Mesodermal cell (in vitro differentiated cells): Measurements from ENCODE around the gene ENO3.
A peak's percentile ranks its signal among the peaks of the same experiment; 100 is the strongest.

Experiments used
- H3K27ac ChIP-seq: 2 replicates; pipeline ENCODE4 v1.7.0; 2013; ENCODE audit warnings: mild to moderate bottlenecking, low read depth, low read length, moderate library complexity; ENCODE audit not compliant: severe bottlenecking
- H3K36me3 ChIP-seq: 2 replicates; pipeline ENCODE4 v1.7.1; 2013; ENCODE audit warnings: mild to moderate bottlenecking, low read length, moderate library complexity; ENCODE audit not compliant: control insufficient read depth, insufficient read depth
- H3K4me1 ChIP-seq: one replicate; pipeline ENCODE4 v1.7.1; 2013; ENCODE audit warnings: mild to moderate bottlenecking, low read length; ENCODE audit not compliant: insufficient read depth, control insufficient read depth, poor library complexity, severe bottlenecking
- H3K4me3 ChIP-seq: 2 replicates; pipeline ENCODE4 v1.7.0; 2013; ENCODE audit warnings: low read length, control low read depth, mild to moderate bottlenecking; ENCODE audit not compliant: insufficient read depth, poor library complexity, severe bottlenecking; ENCODE audit errors: extremely low read depth
- H3K9me3 ChIP-seq: 2 replicates; pipeline ENCODE4 v1.7.1; 2013; ENCODE audit warnings: mild to moderate bottlenecking, low read length, moderate library complexity; ENCODE audit not compliant: control insufficient read depth
- WGBS, 2 experiments: methylation state at CpG; one replicate each; pipeline ENCODE4 v1.1.5; 2013; ENCODE audit warnings: missing lambda C conversion rate in 2 of 2; ENCODE audit not compliant: insufficient coverage in 2 of 2; 5-methylcytosine and 5-hydroxymethylcytosine counted together

The ENO3 gene

DNA sequence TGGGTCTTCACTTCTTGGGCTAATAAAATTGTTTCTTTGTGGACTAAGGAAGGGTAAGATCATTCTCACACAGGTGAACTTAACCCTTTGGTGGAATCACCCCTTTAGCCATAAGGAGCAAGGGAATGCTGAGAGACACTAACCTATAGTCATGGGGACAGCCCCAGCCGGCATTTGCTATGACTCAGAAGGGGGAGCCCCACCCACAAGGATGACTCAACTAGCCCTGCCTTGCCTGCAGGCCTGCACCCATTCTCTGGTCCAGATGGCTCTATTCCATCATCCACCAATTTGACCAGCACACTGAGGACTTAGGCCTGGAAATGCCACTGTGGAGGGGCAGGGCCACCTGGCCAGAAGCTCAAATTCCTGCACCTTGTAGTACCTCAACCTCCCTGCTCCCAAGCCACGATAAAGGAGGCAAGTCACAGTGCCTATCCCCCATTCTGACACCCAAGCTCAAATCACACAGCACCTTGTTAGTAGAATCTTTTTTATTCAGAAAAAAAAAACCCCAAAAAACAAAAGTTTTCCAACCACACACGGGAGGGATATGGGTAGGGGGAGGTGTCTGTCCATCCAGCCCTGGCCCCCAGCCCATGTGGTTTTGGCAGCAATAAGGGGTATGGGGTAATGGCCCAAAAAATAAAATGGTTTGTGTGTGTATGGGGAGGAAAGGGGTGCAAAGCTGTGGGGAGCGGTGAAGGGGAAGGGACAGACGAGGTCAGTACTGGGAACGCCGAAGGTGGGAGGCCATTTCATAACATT is 5.6 kb upstream of the ENO3 start:
- Histone ChIP-seq H3K9me3 (no peaks in the 10 kb centered on the region), H3K4me1 (peaks cover 43% of the 10 kb centered on the region), H3K27ac (peak overlapping the region; percentile 84), H3K4me3 (peak overlapping the region; percentile 98), H3K36me3 (peaks cover 63% of the 10 kb centered on the region)
- 59 to 73% methylated on average over 4 to 6 of the region's 7 CpGs for WGBS, 2 experiments

DNA sequence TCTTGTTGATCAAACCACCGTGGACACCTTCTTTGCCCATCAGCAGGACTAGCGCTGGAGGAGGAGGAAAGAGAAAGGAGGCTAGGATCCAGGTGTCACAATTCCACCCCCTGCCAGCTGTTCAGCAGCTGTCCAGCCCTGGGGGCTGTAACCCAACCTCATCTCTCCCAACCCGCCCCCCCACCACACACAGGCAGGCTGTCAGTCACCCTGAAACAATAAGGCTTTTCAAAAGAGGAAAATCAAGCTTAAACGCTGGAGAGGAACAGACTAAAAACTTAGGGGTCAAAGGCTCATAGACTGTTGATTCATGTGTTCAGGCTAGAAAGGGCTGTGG is 5.0 kb upstream of the ENO3 start:
- 38 to 62% methylated on average over 1 to 3 of the region's 4 CpGs for WGBS, 2 experiments
- H3K4me1 ChIP-seq = peaks cover 49% of the 10 kb centered on the region
- H3K27ac ChIP-seq = peak overlapping the region; percentile 11
- H3K4me3 ChIP-seq = peak overlapping the region; percentile 98
- H3K36me3 ChIP-seq = peaks cover 63% of the 10 kb centered on the region
- no peaks in the 10 kb centered on the region for H3K9me3 ChIP-seq

DNA sequence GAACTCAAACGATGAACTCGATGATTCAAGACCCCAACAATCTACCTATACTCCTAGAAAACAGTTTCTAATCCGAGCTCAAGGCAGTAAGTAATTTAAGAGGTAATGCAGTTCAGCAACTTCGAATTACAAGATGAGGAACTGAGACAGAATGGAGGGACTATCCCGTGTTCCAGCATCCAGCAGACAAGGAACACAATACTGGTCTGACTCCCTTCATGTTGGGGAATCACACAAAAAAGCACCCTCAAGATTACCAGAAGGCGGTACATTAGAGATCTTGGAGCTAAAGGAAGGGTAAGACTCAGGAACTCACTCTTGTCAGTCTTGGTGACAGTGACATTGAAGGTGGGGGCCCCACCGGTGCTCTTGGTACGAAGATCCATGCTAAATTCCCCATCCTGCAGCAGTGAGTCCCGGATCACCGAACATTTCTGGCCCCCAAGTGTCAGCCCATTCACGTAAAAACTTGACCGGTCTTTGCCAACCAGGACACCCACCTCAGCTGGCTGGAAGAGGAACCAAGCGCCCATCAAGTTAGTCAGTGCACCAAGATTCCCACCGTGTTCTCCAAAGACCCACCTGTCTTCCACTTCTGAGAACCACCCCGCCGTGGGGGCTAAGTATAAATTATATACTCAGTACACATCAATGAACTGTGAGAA is 4.5 kb upstream of the ENO3 start:
- Histone ChIP-seq H3K27ac (peak overlapping the region; percentile 32), H3K4me1 (peaks cover 50% of the 10 kb centered on the region)

DNA sequence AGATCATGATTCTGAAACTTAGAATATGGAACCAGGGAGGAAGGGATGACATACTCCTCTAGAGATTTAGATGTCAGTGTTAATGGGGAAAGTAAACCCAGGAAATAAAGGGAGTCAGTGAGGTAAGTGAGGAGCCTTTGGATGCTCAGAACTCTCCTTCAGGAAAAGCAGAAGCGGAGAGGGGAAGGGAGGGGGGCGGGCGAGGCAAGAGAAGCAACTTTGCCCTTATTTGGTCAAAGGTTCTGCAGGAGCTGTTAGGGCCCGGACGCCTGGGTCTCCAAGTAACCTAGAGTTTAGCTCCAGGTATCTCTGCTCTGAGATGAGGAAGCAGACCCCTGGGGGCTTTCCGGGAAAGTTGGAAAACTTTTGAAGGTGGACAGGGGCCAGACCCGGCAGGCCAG is 3.9 kb upstream of the ENO3 start:
- Histone ChIP-seq H3K36me3 (peaks cover 59% of the 10 kb centered on the region), H3K4me1 (peaks cover 50% of the 10 kb centered on the region), H3K27ac (peak overlapping the region; percentile 57), H3K4me3 (peak overlapping the region; percentile 98), H3K9me3 (no peaks in the 10 kb centered on the region)
- WGBS, 2 experiments = 0 to 5% methylated on average over 2 to 5 of the region's 7 CpGs

More for the DNA sequence above, 4.5 kb upstream of the ENO3 start:
- H3K36me3 ChIP-seq = peaks cover 63% of the 10 kb centered on the region
- H3K4me3 ChIP-seq = peak overlapping the region; percentile 98
- no peaks in the 10 kb centered on the region for H3K9me3 ChIP-seq
- WGBS, 2 experiments = 53 to 56% methylated on average over 7 to 10 of the region's 16 CpGs

DNA sequence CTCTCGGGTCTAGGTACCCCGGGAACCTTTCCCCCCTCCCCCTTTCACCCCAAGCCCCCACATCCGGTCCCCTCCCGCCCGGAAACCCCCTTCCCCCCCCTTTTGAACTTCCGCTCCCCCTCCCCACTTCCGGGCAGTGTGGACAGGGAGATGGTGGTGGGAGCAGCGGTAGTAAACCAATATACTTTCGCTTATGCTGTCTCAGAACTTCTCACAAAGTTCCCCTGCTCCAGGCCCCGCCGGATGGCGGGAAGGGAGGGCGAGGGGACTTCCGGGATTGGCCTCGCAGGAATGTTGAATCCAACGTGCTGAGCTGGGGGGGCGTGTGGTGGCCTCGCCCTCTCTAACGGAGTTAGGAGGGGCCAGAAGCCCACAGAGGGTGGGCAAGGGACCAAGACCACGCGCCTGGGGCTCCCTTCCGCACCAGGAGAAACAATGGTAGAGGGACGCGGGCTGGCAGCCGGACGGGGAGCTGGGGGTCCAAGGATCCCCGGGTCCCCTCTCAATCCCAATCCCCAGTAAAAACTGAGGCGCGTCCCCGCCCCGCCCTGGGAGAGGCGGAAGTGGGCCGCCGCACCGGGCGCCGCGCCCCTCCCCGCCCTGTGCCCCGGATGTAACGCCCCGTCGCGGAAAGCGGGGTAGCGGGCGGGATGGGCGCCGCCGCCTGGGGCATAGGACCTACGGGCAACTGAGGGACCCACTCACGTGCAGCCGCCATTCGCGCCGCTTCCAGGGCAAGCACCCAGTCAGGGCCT is 3.3 kb upstream of the ENO3 start:
- H3K4me1 ChIP-seq = peaks cover 46% of the 10 kb centered on the region
- peak overlapping the region; percentile 98 for H3K4me3 ChIP-seq
- H3K36me3 ChIP-seq = peaks cover 53% of the 10 kb centered on the region
- peak overlapping the region; percentile 97 for H3K27ac ChIP-seq
- no peaks in the 10 kb centered on the region for H3K9me3 ChIP-seq
- 0% methylated on average over 33 to 39 of the region's 56 CpGs for WGBS, 2 experiments

DNA sequence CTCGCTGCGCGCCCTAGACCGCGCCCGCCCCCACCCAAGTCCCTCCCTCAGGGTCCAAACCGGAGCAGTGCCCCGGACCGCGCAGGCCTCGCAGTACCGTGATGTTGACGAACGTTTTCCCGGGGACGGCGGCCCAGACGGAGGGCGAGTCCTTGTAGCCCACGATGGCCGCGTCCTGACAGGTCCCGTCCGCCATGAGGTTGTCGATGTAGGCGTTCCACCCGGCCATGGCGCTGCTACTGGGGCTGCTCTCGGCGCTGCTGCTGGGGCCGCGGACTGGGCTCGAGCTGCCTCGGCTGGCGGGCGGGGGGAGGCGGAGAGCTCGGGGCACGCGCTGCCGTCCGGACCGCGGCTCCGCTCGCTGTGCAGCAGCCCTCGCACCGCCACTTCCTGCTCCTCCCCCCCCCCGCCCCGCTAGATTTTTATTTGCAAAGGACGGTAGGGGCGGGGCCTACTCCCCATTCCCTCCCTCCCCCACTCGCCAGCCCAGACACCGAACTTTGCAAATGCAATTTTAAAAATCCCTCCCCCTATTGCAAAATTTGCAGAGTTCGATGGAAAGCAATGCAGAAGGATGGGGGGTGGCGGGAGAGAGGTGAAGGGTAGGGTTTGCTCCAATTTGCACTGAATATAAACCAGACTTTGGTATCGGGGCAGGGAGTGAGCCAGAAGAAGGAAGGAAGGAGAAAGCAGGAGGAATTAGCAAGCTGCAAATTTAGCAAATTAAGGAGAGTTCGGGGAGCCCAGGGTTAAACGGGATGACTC is 2.6 kb upstream of the ENO3 start, which contains the start of gene PFN1:
TSS of gene PFN1 (minus strand) at position 365 of the 765 bp plus-strand sequence. CDS start at position 229, 136 bp downstream.
- Histone ChIP-seq H3K4me1 (peaks cover 46% of the 10 kb centered on the region), H3K27ac (peak within 1 kb of the TSS; percentile 97), H3K9me3 (no peaks in the 10 kb centered on the region), H3K4me3 (peak within 1 kb of the TSS; percentile 98), H3K36me3 (peaks cover 45% of the 10 kb centered on the region)
- 0 to 1% methylated on average over 39 to 42 of the region's 59 CpGs for WGBS, 2 experiments

DNA sequence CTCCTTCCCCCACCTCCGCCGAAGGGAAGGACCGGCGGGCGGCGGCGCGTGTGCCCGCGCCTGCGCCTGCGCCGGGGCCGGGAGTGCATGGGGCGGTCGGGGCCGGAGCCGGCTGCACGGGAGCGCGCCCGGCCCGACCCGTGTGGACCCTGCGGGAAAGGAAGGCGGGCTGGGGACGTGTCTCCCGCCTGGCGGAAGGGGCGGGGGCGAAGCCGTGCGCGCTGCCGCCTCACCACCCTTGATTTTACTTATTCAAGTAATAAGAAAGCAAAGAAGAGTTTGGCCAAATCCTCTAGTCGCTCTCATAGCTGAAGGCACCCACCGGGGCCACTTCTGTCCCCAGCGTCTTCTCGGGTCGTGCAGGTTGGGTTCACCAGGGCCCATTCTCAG is 2.0 kb upstream of the ENO3 start:
- peaks cover 39% of the 10 kb centered on the region for H3K36me3 ChIP-seq
- 0% methylated on average over 19 to 21 of the region's 40 CpGs for WGBS, 2 experiments
- H3K9me3 ChIP-seq = no peaks in the 10 kb centered on the region
- peak overlapping the region; percentile 98 for H3K4me3 ChIP-seq
- H3K27ac ChIP-seq = peak overlapping the region; percentile 97
- peaks cover 49% of the 10 kb centered on the region for H3K4me1 ChIP-seq

DNA sequence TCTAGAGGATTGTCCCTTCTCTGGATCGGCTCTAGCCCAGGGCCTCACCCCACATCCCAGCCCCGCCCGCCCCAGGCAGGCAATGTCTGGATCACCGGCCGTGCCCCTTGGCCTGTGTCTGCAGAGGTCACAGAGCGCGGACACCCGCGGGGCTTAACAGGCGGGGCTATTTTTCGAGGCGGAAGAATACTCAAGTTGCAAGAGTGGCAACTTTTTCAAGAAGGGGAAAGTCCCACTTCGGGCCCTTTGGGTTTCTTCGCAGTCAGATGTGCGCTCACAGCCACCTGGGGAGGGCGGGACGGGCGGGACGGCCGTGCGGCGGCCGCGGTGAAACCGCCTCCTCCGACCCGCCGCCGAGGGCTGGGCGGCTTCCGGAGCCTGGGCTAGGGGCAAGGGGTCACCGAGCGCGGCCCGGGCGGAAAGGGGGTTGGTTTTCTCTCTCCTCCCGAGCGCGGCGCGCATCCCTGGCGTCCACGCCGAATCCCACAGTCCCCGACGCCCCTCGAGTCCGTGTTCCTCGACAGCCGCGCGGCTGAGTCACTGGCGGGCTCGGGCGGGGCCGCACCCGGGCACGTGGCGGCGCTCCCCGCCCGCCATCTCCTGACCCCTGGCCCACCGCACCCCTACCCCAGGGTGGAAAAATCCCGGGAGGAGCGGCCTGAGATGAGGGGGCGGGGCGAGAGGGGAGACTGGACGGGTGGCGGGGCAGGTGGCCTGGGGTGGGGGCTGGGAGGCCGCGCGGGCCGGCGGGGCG is 1.4 kb upstream of the ENO3 start:
- 0 to 1% methylated on average over 36 to 57 of the region's 75 CpGs for WGBS, 2 experiments

DNA sequence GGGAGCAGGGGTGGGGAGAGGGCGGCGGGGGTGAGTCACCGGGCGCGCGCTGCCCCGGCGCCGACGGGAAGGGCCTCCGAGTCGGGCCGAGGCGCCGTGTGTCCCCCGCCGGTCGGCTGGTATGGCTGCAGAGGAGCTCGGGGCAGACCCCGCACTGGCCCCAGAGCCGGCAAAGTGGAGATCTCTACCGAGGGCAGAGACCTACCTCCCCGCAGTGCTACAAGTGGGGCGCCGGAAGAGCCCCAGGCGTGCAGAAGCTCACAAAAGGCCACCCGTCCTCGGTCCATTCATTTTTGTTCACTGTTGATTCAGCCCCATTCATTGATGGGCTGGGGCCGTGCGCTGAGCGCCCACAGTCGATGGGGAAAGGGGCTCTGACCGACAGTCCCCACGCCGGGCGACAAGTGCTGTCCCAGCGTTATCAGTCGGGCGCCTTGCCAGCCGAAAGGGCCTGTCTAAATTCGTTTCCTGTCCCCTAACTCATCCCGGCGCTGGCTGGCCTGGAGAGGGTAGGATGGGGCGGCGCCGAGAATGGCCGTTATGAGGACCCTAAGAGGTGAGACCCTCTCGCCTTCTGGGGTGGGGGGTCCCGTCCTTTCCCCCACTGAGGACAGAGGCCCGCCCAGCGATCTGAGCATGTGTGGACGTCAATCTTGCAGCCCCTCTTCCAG is 709 bp upstream of the ENO3 start:
- Histone ChIP-seq H3K9me3 (no peaks in the 10 kb centered on the region), H3K4me1 (peaks cover 37% of the 10 kb centered on the region), H3K27ac (peak overlapping the region; percentile 97), H3K36me3 (peaks cover 27% of the 10 kb centered on the region), H3K4me3 (peak overlapping the region; percentile 98)
- WGBS, 2 experiments = 1% methylated on average over 29 to 39 of the region's 52 CpGs

More for the DNA sequence above, 1.4 kb upstream of the ENO3 start:
- Histone ChIP-seq H3K9me3 (no peaks in the 10 kb centered on the region), H3K4me1 (peaks cover 44% of the 10 kb centered on the region), H3K36me3 (peaks cover 34% of the 10 kb centered on the region), H3K4me3 (peak overlapping the region; percentile 98), H3K27ac (peak overlapping the region; percentile 97)
